Adipocyte (in vitro differentiated cells): ENCODE data around the gene PNP.
"Not testable (repeated sequence)": the region's sequence is repeated elsewhere in the genome, so short reads cannot be mapped to it uniquely, and the experiment has no call there.

Experiments
- DNase-seq: peaks from one replicate; pipeline ENCODE4 v3.0.0-alpha.2; 2015; ENCODE audit warnings: low read depth
- H3K27me3 ChIP-seq: replicated peaks from 2 replicates; pipeline ENCODE4 v1.7.0; 2013; ENCODE audit warnings: mild to moderate bottlenecking, low read length, moderate library complexity; ENCODE audit not compliant: control insufficient read depth, insufficient read depth
- H3K36me3 ChIP-seq: 2 replicates; pipeline ENCODE4 v1.7.0; 2013; ENCODE audit warnings: low read length, mild to moderate bottlenecking, moderate library complexity; ENCODE audit not compliant: control insufficient read depth, insufficient read depth, severe bottlenecking
- H3K4me1 ChIP-seq: 2 replicates; pipeline ENCODE4 v1.7.0; 2013; ENCODE audit warnings: mild to moderate bottlenecking, low read length, moderate library complexity; ENCODE audit not compliant: control insufficient read depth, insufficient read depth
- H3K4me3 ChIP-seq: 2 replicates; pipeline ENCODE4 v1.7.0; 2013; ENCODE audit warnings: mild to moderate bottlenecking, low read length, moderate library complexity
- H3K9ac ChIP-seq: 2 replicates; pipeline ENCODE4 v1.7.0; 2013; ENCODE audit warnings: mild to moderate bottlenecking, low read length, moderate library complexity
- H3K9me3 ChIP-seq: 2 replicates; pipeline ENCODE4 v1.7.0; 2013; ENCODE audit warnings: mild to moderate bottlenecking, low read length, moderate library complexity; ENCODE audit not compliant: control insufficient read depth

PNP gene

DNA sequence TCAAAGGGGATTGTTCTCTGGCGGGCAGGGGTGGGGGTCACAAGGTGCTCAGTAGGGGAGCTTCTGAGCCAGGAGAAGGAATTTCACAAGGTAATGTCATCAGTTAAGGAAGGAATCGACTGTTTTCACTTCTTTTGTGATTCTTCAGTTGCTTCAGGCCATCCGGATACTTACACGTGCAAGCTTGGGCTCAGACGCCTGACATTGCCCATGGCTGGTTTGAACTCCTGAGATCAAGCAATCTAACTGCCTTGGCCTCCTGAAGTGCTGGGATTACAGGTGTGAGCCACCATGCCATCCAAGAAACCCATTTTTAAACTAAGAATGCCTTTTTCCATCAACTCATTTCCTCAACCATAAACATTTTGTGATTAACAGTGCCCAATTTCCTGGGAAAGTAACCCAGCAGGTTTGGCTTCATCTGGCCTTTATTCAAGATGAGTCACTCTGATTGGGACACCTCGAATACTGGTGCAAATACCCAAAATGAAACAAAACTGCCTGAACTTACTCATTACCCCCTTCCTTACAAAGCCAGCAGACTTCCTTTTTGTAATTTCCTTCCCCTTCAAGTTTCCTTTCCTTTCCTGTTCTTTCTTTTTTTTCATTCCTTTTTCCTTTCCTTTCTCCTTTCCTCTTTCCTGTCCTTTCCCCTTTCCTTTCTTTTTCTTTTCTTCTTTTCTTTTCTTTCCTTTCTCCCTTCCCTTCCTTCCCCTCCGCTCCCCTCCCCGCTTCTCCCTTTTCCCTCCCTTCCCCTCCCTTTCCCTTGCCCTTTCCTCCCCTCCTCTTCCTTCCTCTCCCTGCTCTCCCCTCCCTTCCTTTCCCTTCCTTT, 25.9 kb downstream of the PNP start:
- no peaks in the 10 kb centered on the region for H3K9me3 ChIP-seq
- no peak overlapping the region for H3K4me3 ChIP-seq
- H3K9ac ChIP-seq: no peak overlapping the region
- DNase-seq: no peak
- H3K27me3 ChIP-seq: no peaks in the 10 kb centered on the region
- no peaks in the 10 kb centered on the region for H3K36me3 ChIP-seq
- peaks cover 10% of the 10 kb centered on the region for H3K4me1 ChIP-seq

- Histone ChIP-seq H3K9ac (no peak overlapping the region), H3K4me3 (no peak overlapping the region), H3K9me3 (no peaks in the 10 kb centered on the region), H3K36me3 (no peaks in the 10 kb centered on the region), H3K27me3 (no peaks in the 10 kb centered on the region), H3K4me1 (peaks cover 15% of the 10 kb centered on the region)
- DNase-seq: no peak
Measured at GRCh38 chr14:20498622-20499021, 29.4 kb downstream of the PNP start.

GRCh38 chr14:20499108-20499507, 29.9 kb downstream of the PNP start:
- Histone ChIP-seq H3K27me3 (no peaks in the 10 kb centered on the region), H3K9ac (no peak overlapping the region), H3K9me3 (no peaks in the 10 kb centered on the region), H3K4me1 (peaks cover 15% of the 10 kb centered on the region), H3K36me3 (no peaks in the 10 kb centered on the region), H3K4me3 (no peak overlapping the region)
- DNase-seq: no peak

GRCh38 chr14:20499881-20500280, 30.7 kb downstream of the PNP start:
- Histone ChIP-seq H3K9me3 (no peaks in the 10 kb centered on the region), H3K9ac (no peak overlapping the region)
- DNase-seq: no peak

DNA sequence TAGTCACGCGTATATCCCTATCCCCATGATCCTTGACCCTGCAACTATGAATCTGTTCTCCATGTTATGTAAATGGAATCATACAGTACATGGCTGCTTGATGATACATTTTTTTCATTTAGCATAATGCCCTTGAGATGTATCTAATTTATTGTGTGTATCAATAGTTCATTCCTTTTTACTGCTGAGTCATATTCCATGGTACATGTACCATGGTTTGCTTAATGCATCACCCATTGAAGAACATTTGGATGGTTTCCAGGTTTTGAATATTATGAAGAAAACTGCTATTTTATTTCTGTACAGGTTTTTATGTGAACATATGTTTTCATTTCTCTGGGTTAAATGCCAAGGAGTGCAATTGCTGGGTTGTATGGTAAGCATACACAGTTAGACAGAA, 32.1 kb downstream of the PNP start:
- H3K4me1 ChIP-seq: peaks cover 5% of the 10 kb centered on the region
- H3K9me3 ChIP-seq: no peaks in the 10 kb centered on the region
- DNase-seq: peak; percentile 53
- no peak overlapping the region for H3K4me3 ChIP-seq
- no peaks in the 10 kb centered on the region for H3K27me3 ChIP-seq
- H3K9ac ChIP-seq: no peak overlapping the region
- no peaks in the 10 kb centered on the region for H3K36me3 ChIP-seq

More at GRCh38 chr14:20499881-20500280, 30.7 kb downstream of the PNP start:
- Histone ChIP-seq H3K27me3 (no peaks in the 10 kb centered on the region), H3K36me3 (no peaks in the 10 kb centered on the region), H3K4me3 (no peak overlapping the region), H3K4me1 (peaks cover 15% of the 10 kb centered on the region)

GRCh38 chr14:20503898-20504297, 34.7 kb downstream of the PNP start:
- Histone ChIP-seq H3K4me1 (peaks cover 5% of the 10 kb centered on the region), H3K4me3 (no peak overlapping the region), H3K36me3 (no peaks in the 10 kb centered on the region), H3K27me3 (no peaks in the 10 kb centered on the region), H3K9ac (no peak overlapping the region), H3K9me3 (no peaks in the 10 kb centered on the region)
- no peak for DNase-seq

- H3K4me1 ChIP-seq, H3K27me3 ChIP-seq, H3K4me3 ChIP-seq, H3K36me3 ChIP-seq, DNase-seq, H3K9me3 ChIP-seq, H3K9ac ChIP-seq: not testable (repeated sequence)
Measured at GRCh38 chr14:20506276-20506675, 37.1 kb downstream of the PNP start.

DNA sequence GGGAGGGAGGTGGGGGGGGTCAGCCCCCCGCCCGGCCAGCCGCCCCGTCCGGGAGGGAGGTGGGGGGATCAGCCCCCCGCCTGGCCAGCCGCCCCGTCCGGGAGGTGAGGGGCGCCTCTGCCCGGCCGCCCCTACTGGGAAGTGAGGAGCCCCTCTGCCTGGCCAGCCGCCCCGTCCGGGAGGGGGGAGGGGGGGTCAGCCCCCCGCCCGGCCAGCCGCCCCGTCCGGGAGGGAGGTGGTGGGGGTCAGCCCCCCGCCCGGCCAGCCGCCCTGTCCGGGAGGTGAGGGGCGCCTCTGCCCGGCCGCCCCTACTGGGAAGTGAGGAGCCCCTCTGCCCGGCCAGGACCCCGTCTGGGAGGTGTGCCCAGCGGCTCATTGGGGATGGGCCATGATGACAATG, 37.5 kb downstream of the PNP start:
- DNase-seq, H3K27me3 ChIP-seq, H3K9ac ChIP-seq, H3K36me3 ChIP-seq, H3K9me3 ChIP-seq, H3K4me3 ChIP-seq, H3K4me1 ChIP-seq: not testable (repeated sequence)

- not testable (repeated sequence) for H3K27me3 ChIP-seq, H3K4me1 ChIP-seq
Measured at GRCh38 chr14:20507537-20507936, 38.3 kb downstream of the PNP start.

GRCh38 chr14:20508367-20508766, 39.2 kb downstream of the PNP start:
- no peak for DNase-seq
- no peaks in the 10 kb centered on the region for H3K36me3 ChIP-seq
- no peaks in the 10 kb centered on the region for H3K27me3 ChIP-seq
- H3K9ac ChIP-seq: no peak overlapping the region
- H3K9me3 ChIP-seq: no peaks in the 10 kb centered on the region
- H3K4me3 ChIP-seq: no peak overlapping the region
- H3K4me1 ChIP-seq: no peaks in the 10 kb centered on the region

More at GRCh38 chr14:20507537-20507936, 38.3 kb downstream of the PNP start:
- not testable (repeated sequence) for H3K9ac ChIP-seq, DNase-seq, H3K9me3 ChIP-seq, H3K4me3 ChIP-seq, H3K36me3 ChIP-seq

DNA sequence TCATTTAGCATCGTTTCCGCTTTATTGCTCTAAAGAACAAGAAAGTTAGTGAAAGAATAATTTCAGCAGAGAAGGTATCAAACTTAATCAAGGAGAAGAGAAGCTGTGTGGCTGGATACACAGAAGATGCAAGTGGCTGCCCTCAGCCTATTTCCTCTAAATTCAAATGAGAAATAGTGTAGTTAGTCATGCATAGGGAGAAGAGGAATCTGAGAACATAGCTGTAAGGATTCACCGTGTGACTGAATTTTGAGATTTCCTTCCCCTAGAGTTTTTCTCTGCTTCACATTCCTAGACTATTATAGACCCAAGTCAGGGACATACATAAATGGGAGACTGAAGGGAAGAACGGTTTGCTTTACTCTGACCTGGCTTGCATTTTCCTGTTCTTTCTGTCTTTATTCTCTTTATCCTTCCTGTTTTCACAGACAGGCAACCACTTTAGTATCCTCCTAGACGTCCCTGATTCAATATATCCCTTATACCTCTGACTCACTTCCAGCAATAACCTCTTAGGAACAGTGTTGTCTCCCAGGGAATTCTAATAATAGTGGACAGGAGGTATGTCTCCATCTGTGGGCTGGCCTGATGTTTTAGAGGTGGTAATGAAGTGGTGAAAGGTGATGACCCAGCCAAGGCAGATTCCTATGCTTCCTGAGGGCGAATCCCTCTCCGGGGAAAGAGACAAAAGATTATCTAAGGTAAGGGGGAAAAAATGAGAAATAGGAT, 43.1 kb downstream of the PNP start:
- Histone ChIP-seq H3K27me3 (no peaks in the 10 kb centered on the region), H3K9ac (no peak overlapping the region), H3K4me3 (no peak overlapping the region), H3K4me1 (peaks cover 7% of the 10 kb centered on the region), H3K9me3 (no peaks in the 10 kb centered on the region), H3K36me3 (no peaks in the 10 kb centered on the region)
- no peak for DNase-seq
